ENCODE results near the gene NBAS.

NBAS gene

DNA sequence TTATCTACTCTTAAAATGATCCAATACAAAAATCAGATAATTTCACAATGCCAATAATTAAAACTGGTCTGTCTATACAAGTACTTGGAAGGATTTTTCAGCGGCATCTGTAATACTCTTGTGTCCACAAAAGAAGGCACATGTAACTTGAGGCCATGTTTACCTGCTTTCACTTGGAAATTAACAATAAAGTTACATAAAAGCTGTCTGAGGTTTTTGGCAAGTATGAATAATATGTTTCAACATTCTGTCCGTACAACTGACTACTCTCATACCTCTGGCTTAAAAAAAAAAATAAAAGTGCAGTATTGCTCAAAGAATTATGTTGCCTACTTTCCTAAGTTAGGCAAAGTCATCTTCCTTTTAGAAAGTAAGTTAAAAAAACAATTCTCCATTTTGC, 253.6 kb downstream of the NBAS start:
- DNase-seq (ENCODE audit: low read depth in 2 of 2) = no peak

DNA sequence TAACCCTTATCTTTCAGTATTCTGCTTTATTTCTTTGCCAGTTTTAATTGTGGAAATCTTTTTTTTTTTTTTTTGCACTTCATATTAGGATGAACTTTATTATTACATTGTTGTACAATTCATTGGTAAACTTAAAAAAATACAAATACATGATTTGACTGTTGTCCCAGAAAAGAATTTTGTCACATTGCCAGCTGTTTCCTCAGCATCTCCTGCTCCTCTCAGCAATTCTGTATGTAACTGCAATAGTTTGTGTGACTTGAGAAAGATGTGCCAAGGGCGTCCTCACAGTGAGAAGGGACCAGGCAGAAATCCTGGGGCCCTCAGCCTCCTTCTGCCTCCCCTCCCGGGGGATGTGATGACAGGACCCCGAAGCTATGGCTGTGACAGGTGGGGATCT, 254.4 kb downstream of the NBAS start:
- DNase-seq (ENCODE audit: low read depth in 2 of 2) = no peak

DNA sequence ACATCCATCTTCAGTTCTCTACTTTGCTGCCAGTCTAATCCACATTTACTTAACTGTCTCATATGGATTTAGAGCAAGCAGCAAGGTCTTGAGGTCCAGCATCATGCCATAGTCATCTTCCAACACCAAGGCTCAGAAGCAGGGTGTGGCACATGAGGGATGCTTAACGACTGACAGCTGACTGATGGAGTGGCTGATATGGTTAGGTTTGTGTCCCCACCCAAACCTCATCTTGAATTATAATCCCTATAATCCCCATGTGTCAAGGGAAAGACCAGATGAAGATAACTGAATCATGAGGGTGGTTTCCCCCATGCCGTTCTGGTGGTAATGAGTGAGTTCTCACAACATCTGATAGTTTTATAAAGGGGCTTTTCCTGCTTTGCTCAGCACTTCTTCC, 257.3 kb downstream of the NBAS start:
- DNase-seq (ENCODE audit: low read depth in 2 of 2) = no peak

DNA sequence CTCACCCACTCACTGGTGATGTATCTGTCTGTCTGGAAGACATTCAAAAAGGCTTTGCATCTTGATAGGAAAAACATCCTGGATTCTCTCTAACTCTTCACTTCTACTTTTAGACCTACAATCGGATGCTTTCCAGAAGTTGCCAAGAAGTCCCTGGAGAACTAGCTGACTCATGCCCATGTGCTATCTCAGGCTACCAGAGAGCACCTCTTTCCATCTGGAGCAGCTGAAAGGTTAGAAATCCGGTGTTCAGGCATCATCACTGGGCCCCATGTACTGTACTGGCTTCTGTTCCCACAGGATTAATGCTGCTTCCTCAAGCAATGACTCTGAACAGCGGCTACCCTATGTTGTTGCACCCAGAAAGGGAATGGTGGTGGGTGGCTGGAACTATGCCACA, 259.0 kb downstream of the NBAS start:
- DNase-seq (ENCODE audit: low read depth in 2 of 2) = peak; percentile 43 to 50

DNA sequence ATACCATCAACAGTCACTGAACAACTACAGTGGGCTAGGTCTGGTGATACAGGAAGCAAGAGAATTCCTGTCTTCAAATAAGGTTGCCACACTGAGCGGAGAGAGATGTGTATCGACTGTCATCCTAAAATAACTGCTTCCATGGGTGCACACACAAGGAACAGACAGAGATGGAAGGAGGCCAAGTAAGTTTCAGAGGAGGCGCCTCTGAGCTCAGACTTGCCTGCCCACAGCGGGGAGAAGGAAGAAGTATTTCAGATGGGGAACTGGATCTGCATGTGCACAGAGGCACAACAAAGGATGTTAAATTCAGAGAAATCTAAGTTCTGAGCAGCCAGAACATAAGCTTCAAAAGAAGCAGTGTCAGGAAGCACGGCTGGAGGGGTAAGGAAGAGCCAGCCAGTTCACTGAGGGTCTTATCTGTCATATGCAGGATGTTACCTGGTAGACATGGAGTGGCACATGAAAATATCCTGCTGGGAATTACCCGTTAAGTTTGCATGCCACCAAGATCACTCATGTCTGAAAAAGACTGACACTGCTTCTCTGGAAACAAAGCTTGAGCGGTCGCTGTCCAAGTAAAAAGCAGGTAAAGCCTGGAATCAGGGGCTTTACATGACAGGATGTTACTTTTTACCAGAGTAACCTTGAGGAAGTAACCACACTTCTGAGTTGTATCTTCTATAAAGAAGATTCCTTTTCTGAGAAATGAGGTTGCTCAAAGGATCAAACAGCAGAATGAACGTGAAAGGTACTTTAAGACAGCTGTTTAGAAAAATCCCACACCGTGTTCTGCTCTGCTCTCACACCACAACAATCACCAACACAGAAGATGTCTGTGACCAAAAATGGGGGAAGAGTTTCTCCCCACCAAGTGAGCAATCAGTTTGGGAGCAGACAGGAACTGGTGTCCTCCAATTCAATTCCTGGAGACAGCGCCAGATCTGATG, 260.2 kb downstream of the NBAS start:
- peak in 1 of 2 experiments; percentile 18 for DNase-seq (ENCODE audit: low read depth in 2 of 2)

DNA sequence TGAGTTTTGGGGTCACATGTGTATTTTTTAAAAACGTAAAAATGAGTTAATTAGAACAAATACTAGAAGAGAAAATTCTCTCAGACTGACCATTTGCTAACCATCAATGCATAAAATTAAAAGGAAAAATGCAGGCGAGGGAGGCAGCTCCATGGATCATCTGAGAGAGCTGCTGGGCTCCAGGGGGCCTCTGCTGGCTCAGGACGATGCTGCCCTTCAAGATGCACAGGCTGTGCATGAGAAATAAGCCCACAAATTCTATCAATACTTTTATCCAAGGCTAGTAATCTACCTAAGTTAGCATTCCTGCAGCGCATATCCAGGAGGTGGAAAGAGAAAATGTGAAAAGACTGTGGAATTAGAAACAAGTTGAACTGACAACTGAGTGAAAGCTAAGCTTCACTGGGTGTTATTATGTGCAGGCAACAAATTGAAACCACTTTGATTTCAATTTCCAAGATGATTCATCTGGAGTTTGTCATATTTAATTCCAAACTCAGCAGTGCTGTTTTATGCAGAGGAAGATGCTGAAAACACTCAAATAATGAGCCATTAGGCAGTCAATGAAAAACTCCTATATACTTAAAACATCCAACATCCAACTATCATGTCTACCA, 261.1 kb downstream of the NBAS start:
- no peak for DNase-seq (ENCODE audit: low read depth in 2 of 2)

DNA sequence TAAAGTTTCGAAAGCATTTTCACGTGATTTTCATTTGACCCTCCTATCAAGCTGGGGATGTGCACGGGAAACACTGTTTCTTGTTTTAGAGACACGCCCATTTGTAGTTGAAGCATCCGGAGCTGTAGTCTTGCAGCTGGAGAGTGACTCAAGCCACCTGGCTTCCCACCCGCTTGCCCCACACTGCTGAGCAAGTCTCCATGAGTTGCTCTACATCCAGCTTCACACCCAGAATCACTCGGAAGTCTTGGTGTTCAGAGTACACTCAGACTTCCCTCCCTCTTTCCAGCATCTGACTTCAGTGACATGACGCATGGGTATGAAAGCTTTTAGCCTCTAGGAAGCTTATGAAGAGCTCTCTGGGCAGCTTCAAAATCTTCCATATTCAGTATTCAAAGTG, 262.4 kb downstream of the NBAS start:
- peak in 1 of 2 experiments; percentile 5 for DNase-seq (ENCODE audit: low read depth in 2 of 2)

DNA sequence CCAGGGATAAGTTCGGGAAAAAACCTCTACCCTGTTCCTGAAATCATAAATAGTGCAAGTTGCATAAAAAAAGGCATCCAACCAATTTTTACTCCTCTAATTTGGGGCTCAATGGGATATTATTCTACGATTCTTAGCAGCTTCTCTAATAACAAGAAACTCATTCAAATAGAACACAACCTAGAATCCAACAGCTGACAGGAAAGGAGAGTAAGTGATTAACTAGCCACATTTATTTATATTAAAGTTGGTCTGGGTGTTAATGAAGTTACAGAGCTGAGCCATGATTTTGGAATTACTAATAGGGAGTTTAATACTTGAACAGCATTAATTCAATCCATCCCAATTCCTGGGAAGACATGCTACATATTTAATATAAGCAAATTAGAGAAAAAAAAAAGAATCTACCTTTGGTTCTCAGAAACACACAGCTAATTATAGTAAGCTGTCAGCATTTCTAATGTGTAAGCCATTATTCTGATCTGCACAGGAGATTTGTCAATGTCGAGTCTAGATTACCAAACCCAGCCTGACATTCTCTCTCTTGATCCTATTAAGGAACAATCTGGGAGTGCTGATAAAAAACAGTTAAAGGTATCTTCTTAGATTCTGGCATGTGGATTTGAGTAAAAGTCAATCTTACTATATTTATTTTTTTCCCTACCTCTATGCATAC, 267.7 kb downstream of the NBAS start:
- no peak for DNase-seq (ENCODE audit: low read depth in 2 of 2)

DNA sequence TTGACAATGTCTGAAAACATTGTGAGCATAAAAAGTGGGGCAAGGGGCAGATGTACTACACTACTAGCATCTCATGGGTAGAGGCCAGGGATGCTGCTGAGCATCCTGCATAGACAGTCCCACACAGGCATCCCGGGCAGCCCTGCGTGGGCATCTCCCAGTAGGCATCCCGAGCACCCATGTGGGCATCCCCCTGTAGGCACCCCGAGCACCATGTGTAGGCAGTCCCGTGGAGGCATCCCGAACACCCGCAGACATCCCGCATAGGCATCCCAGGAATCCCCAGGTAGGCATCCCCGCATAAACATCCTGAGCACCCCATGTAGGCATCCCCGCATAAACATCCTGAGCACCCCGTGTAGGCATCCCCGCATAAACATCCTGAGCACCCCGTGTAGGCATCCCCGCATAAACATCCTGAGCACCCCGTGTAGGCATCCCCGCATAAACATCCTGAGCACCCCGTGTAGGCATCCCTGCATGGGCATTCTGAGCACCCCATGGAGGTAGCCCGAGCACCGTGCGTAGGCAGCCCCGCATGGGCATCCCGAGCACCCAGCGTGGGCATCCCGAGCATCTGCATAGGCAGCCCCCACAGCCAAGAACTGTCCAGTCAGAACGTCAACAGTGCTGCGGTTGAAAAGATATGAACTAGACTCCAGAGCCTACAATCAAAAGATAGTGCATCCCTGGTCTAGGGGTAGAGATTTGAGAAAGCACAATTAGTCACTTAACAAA, 273.5 kb downstream of the NBAS start:
- DNase-seq (ENCODE audit: low read depth in 2 of 2) = no peak

DNA sequence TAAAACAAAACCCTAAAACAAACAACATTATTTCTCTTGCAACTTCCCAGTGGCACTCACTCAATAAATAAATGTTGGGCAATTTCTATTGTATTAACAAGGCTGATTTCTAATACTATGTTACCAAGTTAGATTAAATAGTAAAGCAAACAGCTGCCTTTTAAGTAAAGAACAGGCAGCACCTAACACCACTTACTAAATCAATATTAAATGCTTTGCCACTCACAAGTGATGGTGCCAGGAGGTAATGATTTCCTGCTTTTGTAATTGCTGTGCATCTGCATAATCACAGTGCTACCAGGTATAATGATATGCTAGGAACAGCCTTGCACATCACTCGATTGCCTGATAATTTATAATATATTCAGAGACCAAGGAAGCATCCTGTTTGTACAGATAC, 276.5 kb downstream of the NBAS start:
- no peak for DNase-seq (ENCODE audit: low read depth in 2 of 2)

DNA sequence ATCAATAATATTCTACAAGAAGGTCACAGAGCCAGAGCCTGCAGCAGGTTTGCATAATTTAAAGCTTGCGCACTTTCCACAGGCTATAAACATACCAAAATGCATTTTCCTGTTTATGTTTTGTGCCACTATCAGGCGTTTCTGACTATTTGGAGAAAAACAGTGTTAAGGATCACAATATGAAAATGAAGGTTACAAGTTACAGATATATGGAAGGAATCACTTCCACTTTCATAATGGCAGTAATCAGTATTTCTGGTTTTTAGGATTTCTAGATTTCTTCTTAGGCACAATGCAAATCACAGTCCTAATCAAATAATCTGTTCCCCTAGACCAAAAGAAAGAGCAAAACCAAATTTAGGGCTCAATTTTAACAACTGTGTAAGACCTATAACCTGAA, 279.5 kb downstream of the NBAS start:
- no peak for DNase-seq (ENCODE audit: low read depth in 2 of 2)

DNA sequence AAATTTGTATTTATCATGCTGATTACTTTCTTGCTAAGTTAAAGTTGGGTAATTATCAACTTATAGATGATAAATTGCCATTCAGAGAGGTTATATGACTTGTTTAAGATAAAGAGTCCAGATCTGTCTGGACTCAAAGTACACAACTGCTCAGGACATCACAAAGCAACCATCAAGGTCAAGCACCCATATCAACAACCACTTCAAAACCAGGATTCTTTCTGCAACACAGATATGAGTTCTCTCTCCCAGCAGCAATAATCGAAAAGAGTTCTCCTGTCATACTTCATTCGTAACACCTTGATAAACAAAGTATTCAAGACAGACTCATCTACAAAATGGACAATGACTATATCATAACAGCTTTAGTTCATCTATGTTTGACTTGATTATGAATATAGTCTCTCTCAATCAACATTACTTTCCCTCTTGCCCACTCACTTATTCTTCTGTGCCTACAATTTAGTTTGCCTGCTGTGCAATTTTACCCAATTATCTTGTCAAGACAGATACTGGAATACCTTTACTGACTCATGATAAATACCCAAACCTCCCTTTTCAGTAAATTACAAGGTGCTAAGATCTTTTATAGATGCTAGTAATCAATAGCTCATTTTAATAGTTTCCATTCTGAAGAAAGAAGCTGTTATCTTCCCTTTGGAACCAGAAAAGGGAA, 281.8 kb downstream of the NBAS start:
- no peak for DNase-seq (ENCODE audit: low read depth in 2 of 2)

DNA sequence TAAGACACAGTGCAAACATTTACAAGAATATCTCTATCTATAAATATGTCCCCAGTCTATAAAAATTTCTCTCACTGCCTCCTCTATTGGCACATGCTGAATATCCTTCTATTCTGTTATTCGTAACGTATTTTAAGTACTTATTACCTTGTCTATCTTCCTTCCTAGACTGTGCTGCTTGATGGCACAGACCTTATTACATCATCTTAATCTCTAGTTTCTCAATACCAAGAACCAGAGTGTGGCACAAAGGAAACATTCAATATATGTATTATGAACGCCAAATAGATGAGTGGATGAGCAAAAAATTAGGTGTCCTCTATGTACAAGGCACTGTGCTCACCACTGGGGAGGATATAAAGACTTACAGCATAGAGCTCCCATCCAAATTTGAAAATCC, 282.8 kb downstream of the NBAS start:
- no peak for DNase-seq (ENCODE audit: low read depth in 2 of 2)

DNA sequence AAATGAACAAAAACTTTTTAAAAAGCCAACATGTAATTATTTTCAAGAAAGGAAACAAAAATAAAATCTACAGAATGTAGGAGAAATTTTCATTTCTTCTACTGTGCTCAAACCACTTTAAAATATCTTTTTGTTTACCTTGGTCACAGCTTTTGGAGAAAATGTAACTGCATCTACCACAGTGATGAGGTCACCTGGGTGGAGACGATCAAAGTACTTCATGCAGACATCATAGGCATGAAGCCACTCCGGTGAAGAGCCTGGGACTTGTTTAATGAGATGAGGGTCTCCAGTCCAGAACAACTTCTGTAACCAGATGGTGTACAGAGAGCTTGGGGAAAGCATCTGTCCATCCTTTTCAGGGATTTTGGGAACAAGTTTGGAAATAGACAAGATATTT, 285.8 kb downstream of the NBAS start:
- DNase-seq (ENCODE audit: low read depth in 2 of 2) = no peak

DNA sequence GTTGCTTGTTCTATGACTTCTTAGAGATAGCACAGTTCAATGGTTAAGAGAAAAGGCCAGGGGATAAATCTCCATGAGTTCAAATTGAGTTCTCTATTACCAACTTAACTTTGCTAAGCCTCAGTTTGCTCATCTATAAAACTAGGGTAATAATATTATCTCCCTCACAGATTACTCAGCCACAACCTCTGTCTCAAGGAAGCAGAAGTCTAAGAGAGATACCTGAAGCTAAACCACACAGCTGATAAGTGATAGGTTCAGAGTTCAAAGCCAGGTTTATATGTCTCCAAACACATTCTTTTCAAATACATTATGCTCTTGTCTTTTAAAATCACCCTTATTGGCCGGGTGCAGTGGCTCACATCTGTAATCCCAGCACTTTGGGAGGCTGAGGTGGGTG, 287.7 kb downstream of the NBAS start:
- no peak for DNase-seq (ENCODE audit: low read depth in 2 of 2)

DNA sequence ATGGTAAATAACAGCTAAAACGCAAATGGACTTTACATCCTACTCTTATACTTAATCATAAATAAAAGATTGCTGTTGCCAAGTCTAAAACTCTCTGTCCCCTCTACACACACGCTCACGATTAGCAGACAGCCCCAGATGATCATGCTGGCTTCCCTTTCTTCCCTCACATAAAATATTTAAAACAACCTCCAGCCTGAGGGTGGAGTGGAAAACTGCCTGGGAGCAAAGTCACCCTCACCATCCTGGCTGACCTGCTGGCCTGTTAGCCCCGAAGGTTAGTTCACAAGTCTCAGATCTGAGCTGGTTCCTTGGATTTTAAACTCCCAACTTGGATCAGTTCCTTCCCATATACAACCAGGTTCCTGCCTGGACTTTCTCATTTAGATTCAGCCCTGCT, 288.2 kb downstream of the NBAS start:
- DNase-seq (ENCODE audit: low read depth in 2 of 2) = no peak

DNA sequence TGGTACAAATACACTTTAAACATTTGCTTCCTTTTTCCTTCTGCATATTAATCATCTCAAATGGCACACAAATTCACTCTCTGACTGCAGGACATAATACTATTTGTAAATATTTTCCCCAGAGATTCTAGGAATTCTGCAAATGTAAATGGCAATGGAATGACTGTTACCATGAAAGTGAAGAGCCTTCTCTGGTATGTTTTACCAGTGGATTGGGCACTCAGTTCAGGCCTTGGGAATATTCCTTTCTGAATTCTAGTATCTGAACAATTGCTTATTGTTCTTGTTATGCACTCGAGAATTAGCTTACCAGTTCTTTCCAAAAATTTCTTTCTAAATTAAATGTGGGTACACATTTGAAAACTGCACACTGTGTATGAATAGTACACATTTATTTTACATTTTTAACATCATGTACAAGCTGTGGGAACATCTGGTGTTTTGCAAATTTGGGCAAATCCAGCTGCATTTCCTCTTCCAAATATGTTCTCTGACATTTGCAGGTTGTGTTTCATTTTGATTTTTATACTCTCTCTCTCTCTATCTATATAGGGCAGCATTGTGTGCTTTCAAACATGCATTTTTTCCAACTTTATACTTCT, 289.1 kb downstream of the NBAS start:
- DNase-seq (ENCODE audit: low read depth in 2 of 2) = peak in 1 of 2 experiments; percentile 5

DNA sequence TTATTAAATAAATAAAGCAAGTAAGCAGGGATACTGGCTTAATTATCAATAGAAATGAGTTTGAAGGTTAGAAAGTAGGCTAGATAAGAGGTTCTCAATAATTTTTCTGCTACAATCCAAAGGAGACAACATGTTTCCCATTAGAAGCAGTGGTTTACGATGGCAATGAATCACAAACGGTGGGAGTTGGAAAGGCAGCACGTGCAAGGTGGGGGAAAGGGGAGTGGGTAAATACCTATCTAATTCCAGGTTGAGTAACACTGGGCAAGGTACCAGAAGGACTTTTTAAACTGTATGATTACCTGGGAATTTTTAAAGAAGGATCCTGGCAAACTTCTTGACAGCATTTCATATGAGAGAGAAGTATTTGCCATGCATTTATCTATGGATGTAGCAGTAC, 289.9 kb downstream of the NBAS start:
- peak in 1 of 2 experiments; percentile 11 for DNase-seq (ENCODE audit: low read depth in 2 of 2)

DNA sequence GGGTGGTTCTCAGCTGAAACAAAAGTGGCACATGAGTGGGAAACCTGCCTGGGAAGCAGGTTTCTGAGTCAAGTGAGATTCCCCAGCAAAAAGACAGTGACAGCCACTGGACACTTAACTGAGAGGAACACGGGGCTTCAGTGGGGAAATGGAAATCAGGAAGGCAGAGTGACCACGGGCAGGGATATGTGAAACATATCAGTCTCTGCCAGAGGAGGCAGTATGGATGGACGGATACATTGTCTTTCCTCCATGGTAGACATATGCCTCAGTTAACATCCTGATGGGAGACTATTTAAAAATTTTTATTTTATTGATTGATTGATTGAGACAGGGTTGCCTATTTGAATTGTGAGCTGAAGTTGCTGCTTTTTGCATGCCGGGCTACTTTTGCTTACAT, 292.1 kb downstream of the NBAS start:
- DNase-seq (ENCODE audit: low read depth in 2 of 2) = no peak

DNA sequence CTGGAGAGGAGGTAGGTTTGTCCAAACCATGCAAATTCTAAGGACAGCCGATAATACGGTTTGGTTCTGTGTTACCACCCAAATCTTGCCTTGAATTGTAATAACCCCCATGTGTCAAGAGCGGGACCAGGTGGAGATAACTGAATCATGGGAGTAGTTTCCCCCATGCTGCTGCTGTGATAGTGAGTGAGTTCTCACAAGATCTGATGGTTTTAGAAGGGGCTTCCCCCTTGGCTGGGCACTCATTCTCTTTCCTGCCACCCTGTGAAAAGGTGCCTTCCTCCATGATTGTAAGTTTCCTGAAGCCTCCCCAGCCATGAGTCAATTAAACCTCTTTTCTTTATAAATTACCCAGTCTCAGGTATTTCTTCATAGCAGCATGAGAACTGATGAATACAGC, 295.2 kb downstream of the NBAS start:
- DNase-seq (ENCODE audit: low read depth in 2 of 2) = no peak

All from fibroblast of skin of left quadriceps (primary cell).